BLaER1 treated with 17β-estradiol and CSF1 and Interleukin-3, amounts not matched to agents 10 nM and 100 nM (cell line): ENCODE data around the gene ENAH.

Experiments
- H3K27ac ChIP-seq, 11 experiments: shearing (Covaris generic); formaldehyde crosslinking; 2 replicates each; pipeline ENCODE4 v1.8.1; 2022
- H3K27me3 ChIP-seq, 11 experiments: shearing (Covaris generic); formaldehyde crosslinking; 2 replicates each; pipeline ENCODE4 v1.8.1; 2022
- H3K36me3 ChIP-seq, 11 experiments: shearing (Covaris generic); formaldehyde crosslinking; 2 replicates each; pipeline ENCODE4 v1.8.1; 2022
- H3K4me1 ChIP-seq, 10 experiments: shearing (Covaris generic); formaldehyde crosslinking; 2 replicates each; pipeline ENCODE4 v1.8.1; 2022
- H3K4me2 ChIP-seq, 11 experiments: shearing (Covaris generic); formaldehyde crosslinking; 2 replicates each; pipeline ENCODE4 v1.8.1; 2022
- H3K4me3 ChIP-seq, 10 experiments: shearing (Covaris generic); formaldehyde crosslinking; 2 replicates each; pipeline ENCODE4 v1.8.1; 2022
- H3K9ac ChIP-seq, 11 experiments: shearing (Covaris generic); formaldehyde crosslinking; 2 replicates each; pipeline ENCODE4 v1.8.1; 2022
- H3K9me3 ChIP-seq, 11 experiments: shearing (Covaris generic); formaldehyde crosslinking; replicated peaks in 1 of 11; 2 replicates each; pipeline ENCODE4 v1.8.1; 2022
- H4K20me1 ChIP-seq, 11 experiments: shearing (Covaris generic); formaldehyde crosslinking; 2 replicates each; pipeline ENCODE4 v1.8.1; 2022
- Cebpa-rat ChIP-seq, 11 experiments: shearing (Covaris generic); IDR thresholded peaks; 2 replicates each; pipeline ENCODE4 v1.8.1; 2022

Gene ENAH

GRCh38 chr1:225653463-225654276 lies 747 bp upstream of the ENAH start:
- Histone ChIP-seq H4K20me1 (peaks cover 0 to 32% (median 0%) of the 10 kb centered on the region in 11 experiments; a peak in 6 of 22 replicates), H3K9ac (peak overlapping the region; percentile 87 to 92 (median 90)), H3K4me3 (peak overlapping the region; percentile 81 to 95 (median 92)), H3K27ac (peak overlapping the region; percentile 68 to 88 (median 83)), H3K27me3 (peaks cover 0 to 12% (median 9%) of the 10 kb centered on the region in 11 experiments; a peak in 13 of 22 replicates), H3K9me3 (no peaks in the 10 kb centered on the region), H3K4me2 (peak overlapping the region; percentile 78 to 99 (median 92)), H3K4me1 (peaks cover 32 to 69% (median 44%) of the 10 kb centered on the region in 10 experiments), H3K36me3 (no peaks in the 10 kb centered on the region)
- TF ChIP-seq Cebpa-rat (IDR thresholded peaks at IDR 0.05): no peak

DNA sequence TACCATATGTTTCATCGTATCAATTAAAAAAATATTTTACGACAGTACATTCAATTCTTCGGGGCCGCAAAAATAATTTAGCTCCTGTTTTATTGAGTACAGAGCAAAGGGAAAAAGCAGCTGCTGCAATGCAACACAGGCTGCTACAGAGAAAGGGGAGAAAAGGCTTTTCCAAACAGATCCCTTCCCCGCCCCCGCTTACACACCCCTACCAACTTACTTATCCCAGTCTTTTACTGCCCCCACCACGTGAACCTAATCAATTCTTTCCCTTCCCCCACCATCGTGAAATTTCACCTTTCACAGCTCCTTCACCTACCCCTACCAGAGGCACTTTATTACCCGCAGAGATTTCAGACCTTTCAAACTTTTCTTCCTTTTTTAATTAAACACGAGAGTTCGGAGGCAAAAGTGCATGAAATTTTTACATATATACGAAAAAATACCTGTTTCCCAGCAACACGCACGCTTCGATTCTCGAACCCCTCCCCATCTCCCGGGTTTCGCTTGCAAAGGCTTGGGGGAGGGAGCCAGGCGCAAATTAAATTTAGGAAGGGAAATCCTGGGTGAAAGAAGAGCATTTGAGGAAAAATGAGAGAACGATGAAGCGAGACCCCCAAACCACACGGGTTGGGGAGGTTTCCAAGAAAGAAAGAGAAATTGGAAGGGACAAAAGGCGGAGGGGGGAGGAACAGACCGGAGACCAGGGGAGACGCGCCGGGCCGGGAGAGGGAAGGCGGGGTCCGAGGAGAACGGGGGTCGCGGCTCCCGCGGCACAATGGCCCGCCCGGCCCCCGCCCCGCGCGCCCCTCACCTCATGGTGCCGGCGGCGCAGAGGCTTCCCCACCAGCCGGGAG lies 823 bp downstream of the ENAH start:
- TF ChIP-seq Cebpa-rat (IDR thresholded peaks at IDR 0.05): no peak
- Histone ChIP-seq H3K27me3 (peaks cover 0 to 12% (median 9%) of the 10 kb centered on the region in 11 experiments; a peak in 13 of 22 replicates), H3K4me1 (peaks cover 25 to 55% (median 42%) of the 10 kb centered on the region in 10 experiments), H3K9me3 (peaks cover 0 to 3% (median 0%) of the 10 kb centered on the region in 11 experiments; a peak in 2 of 22 replicates), H3K4me3 (peak overlapping the region; percentile 81 to 95 (median 92)), H3K36me3 (no peaks in the 10 kb centered on the region), H3K9ac (peak overlapping the region; percentile 86 to 92 (median 90)), H4K20me1 (peaks cover 0 to 43% (median 0%) of the 10 kb centered on the region in 11 experiments; a peak in 7 of 22 replicates), H3K4me2 (peak overlapping the region; percentile 80 to 96 (median 89)), H3K27ac (peak overlapping the region; percentile 47 to 88 (median 87); a peak in 21 of 22 replicates)

- H3K4me2 ChIP-seq: peak overlapping the region; percentile 80 to 96 (median 89)
- H3K36me3 ChIP-seq: 0 out of 22 replicates have a peak, but pooled peaks cover 0 to 4% (median 0%) of the 10 kb centered on the region in 11 experiments
Observed at GRCh38 chr1:225651376-225651871, 1.5 kb downstream of the ENAH start.

GRCh38 chr1:225650179-225650578 lies 2.7 kb downstream of the ENAH start:
- Histone ChIP-seq H3K9ac (no peak overlapping the region), H3K27ac (no peak overlapping the region), H4K20me1 (peaks cover 0 to 52% (median 0%) of the 10 kb centered on the region in 11 experiments; a peak in 7 of 22 replicates), H3K4me1 (peaks cover 24 to 43% (median 36%) of the 10 kb centered on the region in 10 experiments), H3K36me3 (peaks cover 0 to 9% (median 1%) of the 10 kb centered on the region in 11 experiments; a peak in 4 of 22 replicates), H3K27me3 (peaks cover 0 to 12% (median 9%) of the 10 kb centered on the region in 11 experiments; a peak in 13 of 22 replicates), H3K9me3 (peaks cover 0 to 22% (median 11%) of the 10 kb centered on the region in 11 experiments; a peak in 13 of 22 replicates), H3K4me3 (0 out of 20 replicates have a peak overlapping the region, but pooled peaks of 1 of the 10 experiments have one; percentile 95), H3K4me2 (peak overlapping the region; percentile 18 to 96 (median 85); a peak in 15 of 22 replicates)
- TF ChIP-seq Cebpa-rat (IDR thresholded peaks at IDR 0.05): no peak

More at GRCh38 chr1:225651376-225651871, 1.5 kb downstream of the ENAH start:
- Histone ChIP-seq H3K27ac (peak overlapping the region in 7 of 11 experiments; percentile 83 to 88 (median 88); a peak in 10 of 22 replicates), H3K9me3 (peaks cover 0 to 10% (median 3%) of the 10 kb centered on the region in 11 experiments; a peak in 10 of 22 replicates), H3K4me3 (peak overlapping the region; percentile 81 to 95 (median 92)), H3K9ac (peak overlapping the region; percentile 86 to 92 (median 90)), H3K4me1 (peaks cover 24 to 51% (median 42%) of the 10 kb centered on the region in 10 experiments), H4K20me1 (peaks cover 0 to 49% (median 0%) of the 10 kb centered on the region in 11 experiments; a peak in 7 of 22 replicates), H3K27me3 (peaks cover 0 to 12% (median 9%) of the 10 kb centered on the region in 11 experiments; a peak in 13 of 22 replicates)
- TF ChIP-seq Cebpa-rat (IDR thresholded peaks at IDR 0.05): no peak

DNA sequence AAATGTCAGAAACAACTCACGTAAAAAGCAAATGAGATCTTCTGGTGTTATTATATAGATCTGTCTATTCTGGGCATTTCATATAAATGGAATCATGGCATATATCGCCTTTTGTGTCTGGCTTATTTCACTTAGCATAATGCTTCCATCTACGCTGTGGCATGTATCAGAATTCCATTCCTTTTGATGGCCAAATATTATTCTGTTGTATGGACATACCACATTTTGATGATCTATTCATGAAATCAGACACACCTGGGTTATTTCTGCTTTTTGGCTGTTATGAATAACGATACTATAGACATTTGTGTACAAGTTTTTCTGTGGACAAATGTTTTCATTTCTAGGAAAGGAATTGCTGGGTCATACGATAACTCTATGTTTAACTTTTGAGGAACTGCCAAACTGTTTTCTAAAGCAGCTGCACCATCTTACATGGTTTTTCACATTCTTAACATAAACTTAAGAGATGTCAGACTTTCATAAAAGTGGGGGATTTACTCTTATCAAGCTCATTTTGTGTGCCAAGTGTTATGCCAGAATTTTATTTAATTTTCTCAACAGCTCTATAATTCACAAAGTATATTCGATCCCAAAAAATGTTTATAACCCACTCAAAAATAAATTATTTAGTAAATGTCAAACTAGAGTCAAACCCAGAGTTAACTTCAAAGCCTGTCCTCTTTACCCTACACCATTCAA lies 7.6 kb downstream of the ENAH start:
- Histone ChIP-seq H3K4me1 (peaks cover 5 to 28% (median 14%) of the 10 kb centered on the region in 10 experiments; a peak in 15 of 20 replicates), H3K4me3 (no peak overlapping the region), H4K20me1 (peaks cover 0 to 39% (median 0%) of the 10 kb centered on the region in 11 experiments; a peak in 6 of 22 replicates), H3K9me3 (peaks cover 0 to 47% (median 38%) of the 10 kb centered on the region in 11 experiments; a peak in 18 of 22 replicates), H3K27ac (no peak overlapping the region), H3K4me2 (no peak overlapping the region), H3K9ac (no peak overlapping the region), H3K36me3 (peaks cover 0 to 49% (median 27%) of the 10 kb centered on the region in 11 experiments; a peak in 19 of 22 replicates), H3K27me3 (no peaks in the 10 kb centered on the region)
- no peak for TF ChIP-seq Cebpa-rat (IDR thresholded peaks at IDR 0.05)

DNA sequence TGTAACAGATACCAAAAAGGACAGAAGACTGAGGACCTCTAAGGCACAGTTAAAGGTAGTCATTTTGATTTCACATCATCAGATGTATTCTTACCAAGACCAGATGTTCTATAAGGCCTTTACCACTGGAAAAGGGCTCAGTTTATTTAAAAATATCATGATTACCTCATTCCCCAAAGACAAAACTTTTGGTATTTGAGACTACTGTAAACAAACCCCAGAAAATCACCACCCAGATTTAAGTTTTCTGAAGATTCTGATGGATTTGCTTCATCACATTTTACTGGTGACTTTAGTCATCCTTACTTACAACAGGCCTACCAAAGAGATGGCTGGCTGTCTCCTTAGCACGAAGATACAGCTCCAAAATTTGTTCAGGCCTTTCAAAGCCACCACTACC lies 8.3 kb downstream of the ENAH start:
- no peak overlapping the region for H3K4me2 ChIP-seq
- peaks cover 0 to 32% (median 0%) of the 10 kb centered on the region in 11 experiments; a peak in 5 of 22 replicates for H4K20me1 ChIP-seq
- peaks cover 0 to 21% (median 8%) of the 10 kb centered on the region in 10 experiments; a peak in 12 of 20 replicates for H3K4me1 ChIP-seq
- no peak overlapping the region for H3K9ac ChIP-seq
- H3K36me3 ChIP-seq: peaks cover 0 to 55% (median 28%) of the 10 kb centered on the region in 11 experiments; a peak in 19 of 22 replicates
- H3K9me3 ChIP-seq: peaks cover 0 to 51% (median 39%) of the 10 kb centered on the region in 11 experiments; a peak in 18 of 22 replicates
- H3K27me3 ChIP-seq: no peaks in the 10 kb centered on the region
- H3K27ac ChIP-seq: no peak overlapping the region
- no peak overlapping the region for H3K4me3 ChIP-seq
- TF ChIP-seq Cebpa-rat (IDR thresholded peaks at IDR 0.05): no peak

DNA sequence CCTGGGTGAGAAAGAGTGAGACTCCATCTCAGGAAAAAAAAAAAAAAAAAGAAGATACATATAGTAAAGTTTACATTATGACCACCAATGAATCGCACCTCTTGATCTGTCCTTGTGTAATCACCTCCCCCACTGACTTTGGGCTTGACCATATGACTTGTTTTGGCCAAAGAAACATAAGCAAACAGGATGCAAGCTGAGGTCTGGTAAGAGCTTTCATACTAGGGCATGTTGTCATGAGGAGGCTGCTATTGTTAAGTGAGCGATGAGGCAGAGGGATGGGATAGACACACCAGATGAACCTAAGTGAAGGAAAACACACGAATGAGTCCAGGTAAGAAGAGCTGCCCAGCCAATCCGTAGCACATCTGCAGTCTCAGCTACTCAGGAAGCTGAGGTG lies 10.7 kb downstream of the ENAH start:
- Histone ChIP-seq H3K36me3 (peaks cover 4 to 80% (median 46%) of the 10 kb centered on the region in 11 experiments; a peak in 20 of 22 replicates), H3K27ac (no peak overlapping the region), H3K9ac (no peak overlapping the region), H3K4me2 (no peak overlapping the region), H4K20me1 (peaks cover 0 to 16% (median 0%) of the 10 kb centered on the region in 11 experiments; a peak in 3 of 22 replicates), H3K27me3 (no peaks in the 10 kb centered on the region), H3K4me3 (no peak overlapping the region), H3K9me3 (peaks cover 10 to 75% (median 56%) of the 10 kb centered on the region in 11 experiments), H3K4me1 (peaks cover 0 to 6% (median 0%) of the 10 kb centered on the region in 10 experiments; a peak in 5 of 20 replicates)
- TF ChIP-seq Cebpa-rat (IDR thresholded peaks at IDR 0.05): no peak
